GM19438 (cell line): ENCODE measurements around the gene RBM33.
"Not testable (repeated sequence)": the region's sequence is repeated elsewhere in the genome, so short reads cannot be mapped to it uniquely, and the experiment has no call there.

ENCODE experiments used
- ATAC-seq: cut with Tn5 transposase; IDR thresholded peaks from one replicate; pipeline ENCODE4 v1.9.1; 2021; ENCODE audit warnings: low read depth; ENCODE audit not compliant: unreplicated experiment

RBM33 gene

GRCh38 chr7:155644178-155644970, at the start of gene RBM33:
Gene RBM33, plus strand, starts transcription at chr7:155644661. Its CDS starts 216 bp downstream, at chr7:155644877.
- peak; percentile 73 for ATAC-seq

GRCh38 chr7:155594961-155595366, 49.5 kb upstream of the RBM33 start:
- no peak for ATAC-seq

DNA sequence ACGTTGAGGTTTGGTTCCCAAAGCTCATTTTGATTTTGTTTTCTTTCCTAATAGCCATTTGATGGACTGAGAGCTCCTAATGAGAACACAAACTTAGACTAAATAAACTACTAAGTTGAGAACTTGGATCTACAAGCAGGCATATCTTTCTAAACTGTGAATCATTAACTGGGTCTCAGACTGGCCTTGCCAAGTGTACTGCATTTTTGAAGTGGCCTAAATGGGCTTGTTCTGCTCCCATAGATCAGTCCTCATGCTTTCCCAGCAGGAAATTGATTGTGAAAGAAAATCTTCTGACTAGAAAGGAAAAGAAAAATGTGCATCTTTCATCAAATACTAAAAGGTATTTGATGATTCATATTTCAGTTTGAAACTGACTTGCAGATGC, 46.7 kb upstream of the RBM33 start:
- ATAC-seq = no peak

DNA sequence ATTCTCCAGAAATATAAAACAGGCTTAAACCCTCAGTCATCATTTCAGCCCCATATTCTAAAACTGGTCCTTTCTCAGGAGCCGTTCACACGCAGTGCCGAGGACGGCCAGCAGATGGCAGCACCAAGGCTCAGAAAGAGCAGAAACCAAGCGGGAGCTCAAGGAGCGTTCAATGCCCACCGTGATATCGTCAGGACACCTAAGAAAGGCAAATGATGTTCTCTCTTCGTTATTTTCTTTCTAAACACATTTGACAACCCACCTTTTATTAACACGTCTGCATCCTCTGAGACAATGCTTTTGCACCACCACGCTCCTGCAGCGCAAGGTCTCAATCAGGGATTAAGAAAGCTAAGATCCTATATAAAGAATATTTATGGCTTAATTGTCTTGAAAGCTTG, 45.7 kb upstream of the RBM33 start:
- ATAC-seq = peak; percentile 79

DNA sequence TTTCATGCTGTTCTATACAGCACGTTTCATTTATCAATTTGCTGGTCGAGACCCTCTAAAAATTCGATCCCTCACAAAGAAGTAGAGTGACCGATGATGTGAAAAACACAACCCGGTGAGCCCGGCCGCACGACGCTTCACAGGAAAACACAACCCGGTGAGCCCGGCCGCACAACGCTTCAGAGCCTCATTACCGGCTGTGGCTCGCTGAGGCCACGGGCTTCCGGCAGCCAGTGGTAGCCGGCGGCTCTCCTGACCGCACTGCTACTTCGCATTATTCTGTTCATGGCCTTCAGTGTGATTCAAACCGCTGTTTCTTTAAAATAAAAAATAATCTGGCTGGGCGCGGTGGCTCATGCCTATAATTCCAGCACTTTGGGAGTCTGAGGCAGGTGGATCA, 42.3 kb upstream of the RBM33 start:
- ATAC-seq = no peak

GRCh38 chr7:155602750-155603149, 41.7 kb upstream of the RBM33 start:
- no peak for ATAC-seq

- ATAC-seq = no peak
These were observed 41.1 kb upstream of the RBM33 start for GRCh38 chr7:155603205-155603857.

- no peak for ATAC-seq
These were observed 40.5 kb upstream of the RBM33 start for GRCh38 chr7:155603858-155604503.

- no peak for ATAC-seq
These were observed 39.9 kb upstream of the RBM33 start for GRCh38 chr7:155604504-155604997.

DNA sequence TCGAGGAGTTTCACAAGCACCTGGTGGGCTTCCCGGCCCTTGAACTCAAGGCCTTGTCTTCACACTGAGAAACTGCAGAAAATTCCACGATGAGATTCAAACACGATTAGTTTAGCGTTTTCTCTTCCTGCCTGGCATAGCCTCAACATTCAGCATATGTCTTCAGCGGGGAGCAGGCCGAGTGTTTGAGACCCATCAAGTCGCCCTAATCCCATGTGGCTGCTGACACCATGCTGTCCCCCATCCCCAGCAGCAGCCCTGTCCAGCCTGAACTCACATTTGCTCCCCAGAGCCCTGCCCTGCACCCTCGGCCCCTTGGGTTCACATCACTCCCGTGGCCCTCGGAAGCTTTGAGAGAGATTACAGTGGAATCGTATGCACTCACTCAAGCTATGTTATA, 35.3 kb upstream of the RBM33 start:
- ATAC-seq = no peak

- no peak for ATAC-seq
These were observed 33.7 kb upstream of the RBM33 start for GRCh38 chr7:155610633-155611193.

- ATAC-seq = no peak
These were observed 32.5 kb upstream of the RBM33 start for GRCh38 chr7:155611808-155612447.

DNA sequence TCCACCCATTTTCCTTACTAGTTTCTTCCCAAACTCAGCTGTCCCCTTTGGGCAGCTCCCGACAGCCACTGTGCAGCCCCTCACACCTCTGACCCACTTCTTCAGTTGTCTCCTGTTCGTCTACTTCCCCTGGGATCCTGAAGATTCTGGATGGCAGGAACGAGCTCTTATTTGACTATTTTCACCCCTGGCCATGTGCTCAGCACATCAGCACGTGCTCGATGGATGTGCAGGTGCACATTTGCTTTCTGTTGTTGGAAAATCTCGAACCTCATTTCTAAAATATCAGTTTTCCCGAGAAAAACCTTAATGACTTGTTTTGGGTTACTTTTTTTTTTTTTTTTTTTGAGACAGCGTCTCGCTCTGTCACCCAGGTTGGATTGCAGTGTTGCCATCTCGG, 31.8 kb upstream of the RBM33 start:
- no peak for ATAC-seq

GRCh38 chr7:155615085-155615484, 29.4 kb upstream of the RBM33 start:
- not testable (repeated sequence) for ATAC-seq

DNA sequence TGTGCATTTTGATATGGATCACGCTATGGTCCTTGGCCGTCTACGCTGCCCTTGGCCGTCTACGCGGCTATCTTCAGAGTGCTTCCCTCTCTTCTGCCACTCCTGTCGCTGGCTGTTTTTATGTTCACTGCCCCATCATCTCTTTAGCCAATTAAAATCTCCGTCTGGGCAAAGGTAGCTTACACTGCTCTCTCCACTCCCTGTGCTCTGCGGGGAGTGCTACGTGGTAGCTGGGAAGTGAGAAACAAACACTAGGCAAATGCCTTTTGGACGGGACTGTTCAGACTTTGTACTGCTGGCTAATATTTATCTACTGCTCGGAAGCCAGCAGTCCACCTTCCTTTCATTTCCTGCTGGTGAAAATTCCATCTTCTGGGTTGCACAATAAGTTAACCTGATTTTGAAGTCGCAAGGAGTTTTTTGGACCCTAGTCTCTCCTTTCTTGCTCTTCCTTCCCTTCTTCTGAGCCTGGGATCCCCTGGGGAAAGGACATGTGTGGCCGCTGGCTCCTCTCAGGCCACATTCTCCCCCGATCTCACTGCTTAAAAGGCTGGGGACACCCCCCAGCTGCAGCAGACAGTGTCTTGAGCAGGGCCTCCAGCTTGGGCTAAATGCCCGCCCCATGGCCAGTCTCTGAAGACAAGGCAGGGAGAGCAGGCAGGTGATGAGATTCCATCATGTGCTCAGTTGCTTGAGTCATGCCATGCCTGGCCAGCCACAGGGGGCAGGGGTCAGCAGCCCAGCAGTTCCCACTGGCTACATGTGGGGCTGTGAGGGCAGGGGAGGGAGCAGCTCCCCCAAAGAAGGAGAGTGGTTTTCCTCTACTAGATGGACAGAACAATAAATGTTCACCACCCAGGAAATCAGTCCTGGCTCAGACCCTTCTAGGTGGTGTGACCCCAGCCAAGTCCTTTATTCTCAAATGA, 25.5 kb upstream of the RBM33 start:
- no peak for ATAC-seq

GRCh38 chr7:155619634-155620271, 24.7 kb upstream of the RBM33 start:
- no peak for ATAC-seq

- ATAC-seq = no peak
These were observed 24.0 kb upstream of the RBM33 start for GRCh38 chr7:155620497-155620896.

DNA sequence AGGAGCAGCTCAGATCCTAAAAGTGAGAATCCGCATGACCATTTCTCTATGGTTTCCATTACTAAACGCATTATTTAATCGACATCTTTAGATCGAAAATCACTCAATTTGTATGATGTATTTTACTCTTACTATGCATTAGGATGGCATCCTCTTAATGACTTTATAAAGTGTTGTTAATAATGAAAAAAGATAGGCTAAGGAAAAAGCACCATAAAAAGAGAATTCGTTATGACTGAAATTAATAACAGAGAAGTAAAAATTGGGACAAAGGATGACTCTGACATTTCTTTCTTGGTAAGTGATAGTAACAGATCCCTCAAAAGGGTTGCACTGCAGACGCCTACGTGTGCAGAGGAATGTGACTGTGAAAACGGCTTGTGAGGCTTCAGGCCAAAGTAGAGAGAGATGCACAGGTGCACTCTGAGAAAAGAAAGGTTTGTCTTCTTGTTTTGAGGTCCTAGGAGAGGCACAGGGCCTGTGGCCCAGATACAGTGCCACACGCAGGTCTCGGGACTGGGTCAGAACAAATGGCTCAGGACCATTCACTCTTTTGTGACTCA, 23.0 kb upstream of the RBM33 start:
- no peak for ATAC-seq

DNA sequence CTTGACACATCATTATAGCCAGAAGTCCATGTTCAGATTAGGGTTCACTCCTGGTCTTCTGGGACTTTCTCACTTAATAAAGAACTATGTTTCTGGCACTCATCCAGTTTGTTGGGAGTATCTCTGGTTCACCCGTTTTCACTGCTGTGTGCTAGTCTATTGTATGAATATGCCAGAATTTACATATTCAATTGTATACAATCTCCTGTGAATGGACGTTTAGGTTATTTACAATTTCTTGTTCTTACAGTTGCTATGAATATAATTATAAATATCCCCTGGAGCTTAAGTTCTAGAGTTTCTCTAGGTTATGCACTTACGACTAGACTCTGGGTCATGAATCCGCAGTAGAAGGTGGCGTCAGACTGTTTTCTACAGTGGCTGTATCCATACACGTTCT, 20.0 kb upstream of the RBM33 start:
- no peak for ATAC-seq
